GM19468 (cell line): ENCODE results near the gene SAP30.

Experiments
- ATAC-seq: cut with Tn5 transposase; IDR thresholded peaks from one replicate; pipeline ENCODE4 v1.9.1; 2021; ENCODE audit warnings: mild to moderate bottlenecking, moderate library complexity, moderate number of reproducible peaks; ENCODE audit not compliant: unreplicated experiment; ENCODE audit errors: extremely low read depth

SAP30 gene

GRCh38 chr4:173411106-173411693, 40.4 kb downstream of the SAP30 start:
- no peak for ATAC-seq

DNA sequence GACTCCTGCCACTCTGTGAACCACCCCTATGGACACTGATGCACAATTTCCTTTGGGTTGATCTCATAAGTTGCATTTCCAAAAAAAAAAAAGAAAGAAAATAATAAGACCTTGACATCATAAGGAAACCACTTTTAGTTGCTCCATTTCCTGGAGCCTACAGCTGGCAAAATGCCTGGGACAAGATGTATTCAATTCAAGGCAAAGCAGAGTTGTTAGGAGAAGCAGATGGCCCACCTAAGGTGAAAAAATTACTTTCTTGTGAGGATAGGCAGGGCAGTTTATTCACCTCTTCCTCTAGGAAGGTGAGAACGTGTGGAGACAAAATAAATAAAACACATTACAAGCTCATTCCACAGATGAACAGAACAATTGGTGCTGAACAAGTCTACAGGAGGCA, 42.3 kb downstream of the SAP30 start:
- ATAC-seq, result no peak

GRCh38 chr4:173414456-173414855, 43.7 kb downstream of the SAP30 start:
- no peak for ATAC-seq

DNA sequence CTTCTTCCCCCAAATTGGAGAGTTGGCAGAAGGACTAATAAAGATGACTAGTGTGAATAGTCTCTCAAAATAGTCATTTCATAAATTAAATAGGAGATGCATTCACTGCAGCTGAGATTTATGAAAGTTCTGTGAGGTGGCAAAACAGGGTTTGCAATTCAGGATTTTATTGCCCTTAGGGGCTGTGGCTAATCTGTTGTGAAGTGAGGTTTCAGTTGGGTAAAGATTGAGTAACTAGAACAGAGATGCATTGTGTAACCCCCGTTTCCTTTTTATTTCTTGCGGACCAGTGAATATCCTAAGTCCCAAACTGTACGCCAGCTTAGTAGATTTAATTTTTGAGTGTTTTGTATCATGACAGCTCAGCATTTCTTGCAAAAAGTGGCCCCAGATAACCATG, 44.3 kb downstream of the SAP30 start:
- no peak for ATAC-seq

GRCh38 chr4:173415885-173416653, 45.3 kb downstream of the SAP30 start:
- ATAC-seq, result no peak

GRCh38 chr4:173417833-173418232, 47.1 kb downstream of the SAP30 start:
- no peak for ATAC-seq

DNA sequence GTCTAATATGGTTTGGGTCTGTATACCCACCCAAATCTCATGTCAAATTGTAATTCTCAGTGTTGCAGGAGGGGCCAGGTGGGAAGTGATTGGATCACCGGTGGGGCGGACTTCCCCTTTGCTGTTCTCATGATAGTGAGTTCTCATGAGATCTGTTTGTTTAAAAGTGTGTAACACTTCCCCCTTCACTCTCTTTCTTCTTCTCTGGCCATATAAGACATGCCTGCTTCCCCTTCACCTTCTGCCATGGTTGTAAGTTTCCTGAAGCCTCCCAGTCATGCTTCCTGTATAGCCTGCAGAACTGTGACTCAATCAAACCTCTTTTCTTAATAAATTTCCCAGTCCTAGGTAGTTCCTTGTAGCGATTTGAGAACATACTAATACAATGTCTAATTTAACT, 47.9 kb downstream of the SAP30 start:
- ATAC-seq, result no peak

DNA sequence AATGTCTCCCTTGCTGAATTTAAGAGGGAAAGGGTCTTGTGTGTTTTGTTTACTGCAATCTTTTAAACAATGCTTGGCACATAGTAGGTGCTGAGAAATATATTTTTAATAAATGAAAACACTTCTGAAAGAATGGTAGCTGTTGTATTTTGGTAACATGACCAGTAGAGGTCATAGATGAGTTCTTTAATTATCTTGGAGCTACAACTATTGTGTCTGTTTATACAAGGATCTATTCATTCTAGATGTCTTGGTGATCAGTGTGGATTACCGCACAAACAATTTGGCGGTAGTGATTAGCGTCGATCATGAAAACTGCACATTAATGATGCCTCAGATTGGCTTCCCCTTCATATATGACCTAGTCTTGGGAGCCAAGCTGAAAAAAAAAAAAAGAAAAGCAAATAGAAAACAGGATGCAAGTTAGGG, 49.6 kb downstream of the SAP30 start:
- no peak for ATAC-seq

DNA sequence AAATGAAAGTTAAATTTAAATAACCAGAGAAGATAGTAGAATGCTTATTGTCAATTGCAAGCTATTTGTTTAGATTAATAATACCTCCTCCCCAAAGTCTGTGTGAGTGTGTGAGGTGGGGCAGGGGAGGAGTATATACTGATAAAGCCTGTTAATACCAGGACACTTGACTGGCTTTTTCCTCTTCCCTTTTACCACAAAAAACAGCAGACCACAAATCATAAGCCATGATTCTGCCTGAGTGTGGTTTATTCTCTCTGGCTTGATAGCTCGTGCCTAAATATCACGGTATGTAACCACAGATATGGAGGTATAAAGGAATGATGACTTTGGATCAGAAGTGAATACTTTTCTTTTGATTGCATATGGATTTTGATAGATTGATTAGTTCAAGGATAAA, 50.0 kb downstream of the SAP30 start:
- no peak for ATAC-seq

GRCh38 chr4:173424899-173425805, 54.4 kb downstream of the SAP30 start:
- no peak for ATAC-seq

GRCh38 chr4:173426064-173426463, 55.3 kb downstream of the SAP30 start:
- no peak for ATAC-seq
